GM12878 (cell line): Measurements from ENCODE around the gene BMF.

Experiments
- BCL11A ChIP-seq: IDR thresholded peaks from 2 replicates; pipeline ENCODE4 v1.6.1; 2011; ENCODE audit warnings: low read depth, low read length
- BHLHE40 ChIP-seq, 2 experiments: fragments of 450-650 bp in 1 of 2; IDR thresholded peaks; 2 replicates each; pipeline ENCODE4 v1.6.1; 2011 to 2017; ENCODE audit warnings: low read depth in 2 of 2, borderline replicate concordance in 1 of 2, improper control_type of control experiment in 1 of 2, low read length in 1 of 2, mild to moderate bottlenecking in 1 of 2
- CBFB ChIP-seq: IDR thresholded peaks from 2 replicates; pipeline ENCODE4 v1.6.1; 2016; ENCODE audit warnings: antibody characterized with exemption, low read depth
- MAX ChIP-seq: IDR thresholded peaks from 2 replicates; pipeline ENCODE4 v1.6.1; 2012; ENCODE audit warnings: low read depth, low read length, improper control_type of control experiment
- MXI1 ChIP-seq: fragments of 150-350 bp; IDR thresholded peaks from 2 replicates; pipeline ENCODE4 v1.6.1; 2011; ENCODE audit warnings: low read depth, mild to moderate bottlenecking, inconsistent platforms, low read length, improper control_type of control experiment
- NRF1 ChIP-seq: conservative IDR thresholded peaks from 2 replicates; pipeline ENCODE4 v1.6.1; 2011; ENCODE audit warnings: mild to moderate bottlenecking, low read depth, low read length, improper control_type of control experiment
- POLR2A ChIP-seq: IDR thresholded peaks from 2 replicates; pipeline ENCODE4 v1.6.1; 2011; ENCODE audit warnings: low read depth, mild to moderate bottlenecking, low read length
- POLR2AphosphoS5 ChIP-seq: IDR thresholded peaks from 2 replicates; pipeline ENCODE4 v1.6.1; 2011; ENCODE audit warnings: mild to moderate bottlenecking, low read length, inconsistent platforms
- SP1 ChIP-seq: IDR thresholded peaks from one replicate; pipeline ENCODE4 v1.6.1; 2011; ENCODE audit warnings: low read depth, low read length
- TAF1 ChIP-seq: IDR thresholded peaks from 2 replicates; pipeline ENCODE4 v1.6.1; 2011; ENCODE audit warnings: mild to moderate bottlenecking, low read depth, low read length, borderline replicate concordance
- TBL1XR1 ChIP-seq: IDR thresholded peaks from 2 replicates; pipeline ENCODE4 v1.6.1; 2012; ENCODE audit warnings: low read depth, low read length, improper control_type of control experiment
- TF ChIP-seq, protein P1 (sequence below), 3 experiments: IDR thresholded peaks in 2 of 3; conservative IDR thresholded peaks in 1 of 3; 2 replicates each; pipeline ENCODE4 v1.5.1; 2011; ENCODE audit warnings: low read depth in 3 of 3, low read length in 3 of 3, mild to moderate bottlenecking in 3 of 3, control low read depth in 2 of 3, moderate library complexity in 2 of 3, inconsistent platforms in 1 of 3, mixed read lengths in 1 of 3; ENCODE audit not compliant: control insufficient read depth in 2 of 3, insufficient read depth in 1 of 3; ENCODE audit errors: extremely low read depth in 1 of 3
- TF ChIP-seq, protein P2 (sequence below): fragments of 450-650 bp; IDR thresholded peaks from 2 replicates; pipeline ENCODE4 v1.6.1; 2017; ENCODE audit warnings: mild to moderate bottlenecking

DNA sequence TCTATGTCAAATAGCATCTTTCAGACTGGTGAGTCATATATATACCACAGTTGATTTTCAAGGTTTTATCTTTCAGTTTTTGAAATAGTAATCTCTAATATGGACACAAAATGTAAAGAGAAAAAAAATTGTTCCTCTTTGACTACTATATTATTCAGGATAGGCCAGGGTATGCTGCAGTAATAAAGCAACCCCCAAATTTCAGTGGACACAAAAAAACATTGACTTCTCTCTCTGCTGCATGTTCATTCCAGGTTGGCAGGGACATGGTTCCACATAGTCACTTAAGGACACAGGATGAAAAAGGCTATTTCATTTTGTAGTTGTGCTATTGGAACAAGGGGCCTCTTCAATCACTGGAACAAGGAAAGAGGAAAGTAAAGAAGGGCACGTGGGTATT, 28.6 kb downstream of the BMF start:
- TF ChIP-seq POLR2AphosphoS5 = no peak
- TF ChIP-seq TBL1XR1 = no peak
- TF ChIP-seq SP1 = no peak
- TF ChIP-seq, protein P1, sequence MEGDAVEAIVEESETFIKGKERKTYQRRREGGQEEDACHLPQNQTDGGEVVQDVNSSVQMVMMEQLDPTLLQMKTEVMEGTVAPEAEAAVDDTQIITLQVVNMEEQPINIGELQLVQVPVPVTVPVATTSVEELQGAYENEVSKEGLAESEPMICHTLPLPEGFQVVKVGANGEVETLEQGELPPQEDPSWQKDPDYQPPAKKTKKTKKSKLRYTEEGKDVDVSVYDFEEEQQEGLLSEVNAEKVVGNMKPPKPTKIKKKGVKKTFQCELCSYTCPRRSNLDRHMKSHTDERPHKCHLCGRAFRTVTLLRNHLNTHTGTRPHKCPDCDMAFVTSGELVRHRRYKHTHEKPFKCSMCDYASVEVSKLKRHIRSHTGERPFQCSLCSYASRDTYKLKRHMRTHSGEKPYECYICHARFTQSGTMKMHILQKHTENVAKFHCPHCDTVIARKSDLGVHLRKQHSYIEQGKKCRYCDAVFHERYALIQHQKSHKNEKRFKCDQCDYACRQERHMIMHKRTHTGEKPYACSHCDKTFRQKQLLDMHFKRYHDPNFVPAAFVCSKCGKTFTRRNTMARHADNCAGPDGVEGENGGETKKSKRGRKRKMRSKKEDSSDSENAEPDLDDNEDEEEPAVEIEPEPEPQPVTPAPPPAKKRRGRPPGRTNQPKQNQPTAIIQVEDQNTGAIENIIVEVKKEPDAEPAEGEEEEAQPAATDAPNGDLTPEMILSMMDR (IDR thresholded peaks at IDR 0.05 in 2 of 3, conservative IDR thresholded peaks at IDR 0.05 in 1 of 3; ENCODE audit: control insufficient read depth in 2 of 3, extremely low read depth in 1 of 3, insufficient read depth in 1 of 3, low read depth in 3 of 3, low read length in 3 of 3) = no peak
- TF ChIP-seq BHLHE40 (IDR thresholded peaks at IDR 0.05; ENCODE audit: borderline replicate concordance in 1 of 2, low read depth in 2 of 2, low read length in 1 of 2) = no peak
- TF ChIP-seq POLR2A = no peak
- no peak for TF ChIP-seq CBFB
- TF ChIP-seq NRF1 = no peak
- TF ChIP-seq MXI1 = no peak
- TF ChIP-seq TAF1 = no peak
- TF ChIP-seq MAX = no peak
- TF ChIP-seq, protein P2, sequence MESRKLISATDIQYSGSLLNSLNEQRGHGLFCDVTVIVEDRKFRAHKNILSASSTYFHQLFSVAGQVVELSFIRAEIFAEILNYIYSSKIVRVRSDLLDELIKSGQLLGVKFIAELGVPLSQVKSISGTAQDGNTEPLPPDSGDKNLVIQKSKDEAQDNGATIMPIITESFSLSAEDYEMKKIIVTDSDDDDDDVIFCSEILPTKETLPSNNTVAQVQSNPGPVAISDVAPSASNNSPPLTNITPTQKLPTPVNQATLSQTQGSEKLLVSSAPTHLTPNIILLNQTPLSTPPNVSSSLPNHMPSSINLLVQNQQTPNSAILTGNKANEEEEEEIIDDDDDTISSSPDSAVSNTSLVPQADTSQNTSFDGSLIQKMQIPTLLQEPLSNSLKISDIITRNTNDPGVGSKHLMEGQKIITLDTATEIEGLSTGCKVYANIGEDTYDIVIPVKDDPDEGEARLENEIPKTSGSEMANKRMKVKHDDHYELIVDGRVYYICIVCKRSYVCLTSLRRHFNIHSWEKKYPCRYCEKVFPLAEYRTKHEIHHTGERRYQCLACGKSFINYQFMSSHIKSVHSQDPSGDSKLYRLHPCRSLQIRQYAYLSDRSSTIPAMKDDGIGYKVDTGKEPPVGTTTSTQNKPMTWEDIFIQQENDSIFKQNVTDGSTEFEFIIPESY = no peak
- TF ChIP-seq BCL11A = no peak
